Nephron progenitor cell (in vitro differentiated cells): ENCODE data around the gene LTBP1.

Experiments
- DNase-seq: peaks from one replicate; pipeline ENCODE4 v3.0.0; 2021
- H3K27ac Mint-ChIP-seq: 2 replicates; pipeline ENCODE4 v1.8.0; 2021; ENCODE audit warnings: mild to moderate bottlenecking, moderate library complexity, mixed read lengths
- H3K27me3 Mint-ChIP-seq: 2 replicates; pipeline ENCODE4 v1.8.0; 2021; ENCODE audit warnings: mild to moderate bottlenecking, low read depth, mixed read lengths; ENCODE audit not compliant: poor library complexity
- H3K36me3 Mint-ChIP-seq: 2 replicates; pipeline ENCODE4 v1.8.0; 2021; ENCODE audit warnings: low read depth, mixed read lengths
- H3K4me1 Mint-ChIP-seq: 2 replicates; pipeline ENCODE4 v1.8.0; 2021; ENCODE audit warnings: mixed read lengths
- H3K4me3 Mint-ChIP-seq: 2 replicates; pipeline ENCODE4 v1.8.0; 2021; ENCODE audit warnings: mild to moderate bottlenecking, moderate library complexity, mixed read lengths
- H3K9me3 Mint-ChIP-seq: 2 replicates; pipeline ENCODE4 v1.8.0; 2021; ENCODE audit warnings: mild to moderate bottlenecking, moderate library complexity, mixed read lengths
- CTCF ChIP-seq: fragments of 200-600 bp; sonication (generic); IDR thresholded peaks from 2 replicates; pipeline ENCODE4 v1.5.0; 2021; ENCODE audit warnings: antibody characterized with exemption

The LTBP1 gene

GRCh38 chr2:33316328-33316727 lies 369.6 kb downstream of the LTBP1 start:
- H3K27me3 Mint-ChIP-seq = no peaks in the 10 kb centered on the region

GRCh38 chr2:33317369-33318007 lies 370.7 kb downstream of the LTBP1 start:
- Mint-ChIP-seq H3K9me3 (no peaks in the 10 kb centered on the region), H3K27me3 (no peaks in the 10 kb centered on the region), H3K36me3 (peaks cover 24% of the 10 kb centered on the region), H3K27ac (no peak overlapping the region), H3K4me3 (no peak overlapping the region), H3K4me1 (peaks cover 15% of the 10 kb centered on the region)
- TF ChIP-seq CTCF = no peak
- no peak for DNase-seq

More at GRCh38 chr2:33316328-33316727, 369.6 kb downstream of the LTBP1 start:
- Mint-ChIP-seq H3K9me3 (no peaks in the 10 kb centered on the region), H3K36me3 (peaks cover 25% of the 10 kb centered on the region), H3K4me3 (no peak overlapping the region), H3K4me1 (peaks cover 9% of the 10 kb centered on the region), H3K27ac (no peak overlapping the region)
- DNase-seq = no peak
- TF ChIP-seq CTCF = no peak

- Mint-ChIP-seq H3K4me3 (no peak overlapping the region), H3K27ac (peak overlapping the region; percentile 20), H3K9me3 (no peaks in the 10 kb centered on the region), H3K4me1 (peaks cover 20% of the 10 kb centered on the region), H3K27me3 (no peaks in the 10 kb centered on the region), H3K36me3 (peaks cover 14% of the 10 kb centered on the region)
- no peak for DNase-seq
- no peak for TF ChIP-seq CTCF
Measured at GRCh38 chr2:33318456-33318855, 371.7 kb downstream of the LTBP1 start.

GRCh38 chr2:33320573-33320972 lies 373.8 kb downstream of the LTBP1 start:
- DNase-seq = no peak
- Mint-ChIP-seq H3K4me3 (no peak overlapping the region), H3K4me1 (peaks cover 20% of the 10 kb centered on the region), H3K9me3 (no peaks in the 10 kb centered on the region), H3K36me3 (peaks cover 4% of the 10 kb centered on the region), H3K27ac (no peak overlapping the region), H3K27me3 (no peaks in the 10 kb centered on the region)
- TF ChIP-seq CTCF = no peak

GRCh38 chr2:33321236-33321771 lies 374.6 kb downstream of the LTBP1 start:
- peak overlapping the region; percentile 1 for H3K27ac Mint-ChIP-seq
- DNase-seq = no peak
- no peaks in the 10 kb centered on the region for H3K27me3 Mint-ChIP-seq
- H3K36me3 Mint-ChIP-seq = peaks cover 4% of the 10 kb centered on the region
- no peak for TF ChIP-seq CTCF
- no peak overlapping the region for H3K4me3 Mint-ChIP-seq
- H3K9me3 Mint-ChIP-seq = no peaks in the 10 kb centered on the region
- peaks cover 20% of the 10 kb centered on the region for H3K4me1 Mint-ChIP-seq

GRCh38 chr2:33321876-33322483 lies 375.2 kb downstream of the LTBP1 start:
- H3K4me1 Mint-ChIP-seq = peaks cover 20% of the 10 kb centered on the region
- no peak for TF ChIP-seq CTCF
- H3K4me3 Mint-ChIP-seq = no peak overlapping the region
- no peaks in the 10 kb centered on the region for H3K27me3 Mint-ChIP-seq
- H3K9me3 Mint-ChIP-seq = no peaks in the 10 kb centered on the region
- H3K27ac Mint-ChIP-seq = no peak overlapping the region
- H3K36me3 Mint-ChIP-seq = peaks cover 4% of the 10 kb centered on the region
- no peak for DNase-seq
